Measurements from ENCODE around the gene ZNHIT3.
A peak's percentile ranks its signal among the peaks of the same experiment; 100 is the strongest.

ZNHIT3 gene

GRCh38 chr17:36509272-36509985, 22.9 kb downstream of the ZNHIT3 start:
- DNase-seq = no peak

DNA sequence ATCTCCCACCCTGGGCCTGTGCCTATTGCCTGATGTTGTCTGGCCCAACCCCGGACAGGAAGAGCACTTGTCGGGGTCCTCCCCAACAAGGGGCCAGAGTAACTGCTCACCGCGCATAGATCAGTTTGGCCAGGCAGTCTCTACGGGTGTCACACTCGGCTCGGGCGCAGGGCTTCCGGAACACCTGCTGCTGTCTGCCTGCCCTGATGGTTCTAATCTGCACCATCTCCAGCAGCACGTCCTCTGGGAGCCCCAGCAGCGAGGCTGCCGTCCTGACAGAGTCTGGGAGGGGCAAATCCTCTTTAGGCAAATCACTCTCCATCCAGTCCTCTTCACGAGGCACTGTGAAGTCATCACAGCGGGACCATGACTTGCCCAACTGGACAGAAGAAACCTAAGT, 24.2 kb downstream of the ZNHIT3 start:
- DNase-seq = no peak

GRCh38 chr17:36511216-36511615, 24.7 kb downstream of the ZNHIT3 start:
- DNase-seq = no peak

DNA sequence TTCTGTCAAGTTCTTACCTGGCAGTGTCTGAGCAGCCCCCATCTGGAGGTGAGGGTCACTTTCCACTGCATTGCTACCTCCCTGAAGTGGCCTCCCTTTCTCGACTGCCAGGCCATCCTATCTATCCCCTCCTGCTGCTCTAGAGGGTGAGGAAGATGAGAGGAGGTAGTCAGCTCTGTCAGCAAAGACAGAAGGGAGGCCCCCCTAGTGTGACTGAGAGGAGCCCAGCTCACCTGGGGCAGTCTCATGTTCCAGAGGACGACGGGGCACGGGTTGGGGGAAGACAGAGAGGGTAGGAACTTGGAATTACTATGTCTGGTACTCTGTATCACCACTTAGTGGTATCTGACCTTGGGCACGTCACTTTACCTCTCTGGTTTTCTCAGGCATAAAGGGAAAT, 26.2 kb downstream of the ZNHIT3 start:
- DNase-seq = no peak

GRCh38 chr17:36514856-36515255, 28.4 kb downstream of the ZNHIT3 start:
- no peak for DNase-seq

DNA sequence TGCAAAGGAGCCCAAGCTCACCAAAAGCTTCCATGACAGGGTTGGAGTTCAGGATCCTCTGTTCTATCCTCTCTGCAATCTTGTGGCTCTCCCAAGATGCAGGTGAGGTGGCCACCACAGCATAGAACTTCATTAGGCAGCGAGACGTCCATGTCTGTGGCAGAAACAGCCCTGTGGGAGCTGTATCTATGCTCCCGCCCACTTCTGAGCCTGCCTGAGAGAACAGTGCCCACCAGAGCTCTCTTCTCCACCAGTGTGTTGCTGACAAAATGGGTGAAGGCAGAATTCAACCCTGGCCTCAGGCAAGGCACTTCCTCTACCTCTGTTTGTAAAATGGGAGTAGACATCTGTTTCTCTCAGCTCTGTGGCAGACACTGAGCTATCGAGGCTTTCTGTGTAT, 29.4 kb downstream of the ZNHIT3 start:
- DNase-seq = no peak

DNA sequence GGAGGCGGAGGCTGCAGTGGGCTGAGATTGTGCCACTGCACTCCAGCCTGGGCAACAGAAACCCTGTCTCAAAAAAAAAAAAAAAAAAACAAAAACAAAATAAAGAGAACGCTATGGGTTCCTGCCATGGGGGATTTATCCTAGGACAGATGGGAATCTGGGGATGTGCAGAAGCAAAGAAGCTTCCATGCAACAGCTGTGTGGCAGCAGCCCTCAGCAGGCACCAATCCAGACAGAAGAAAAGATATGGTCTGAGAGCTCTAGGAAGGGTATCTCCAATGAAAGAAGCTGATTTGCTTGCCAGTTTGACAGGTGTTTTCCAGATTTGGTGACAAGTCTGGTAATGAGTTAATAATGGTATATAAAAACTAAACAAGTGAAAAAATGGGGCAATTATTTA, 36.6 kb downstream of the ZNHIT3 start:
- no peak for DNase-seq

DNA sequence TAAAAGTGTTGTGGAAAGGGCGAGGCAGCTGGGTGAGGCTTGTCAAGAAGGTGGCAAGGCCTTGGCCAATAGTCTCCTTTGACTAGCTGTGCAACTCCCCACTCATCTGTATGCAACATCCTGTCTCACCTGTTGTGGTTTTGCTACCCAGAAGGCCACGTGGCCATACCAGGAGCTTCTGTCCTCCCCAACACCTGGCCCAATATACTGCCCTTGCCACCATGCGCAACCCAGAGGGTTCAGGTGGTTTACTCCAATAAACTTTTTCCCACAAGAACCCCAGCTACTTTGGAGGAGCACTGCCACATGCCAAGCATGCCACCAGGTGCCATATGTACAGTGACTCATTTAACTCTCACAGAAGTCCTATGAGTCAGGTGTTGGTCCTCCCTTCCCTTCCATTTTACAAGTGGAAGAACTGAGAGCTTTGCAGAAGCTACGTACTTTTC, 38.0 kb downstream of the ZNHIT3 start:
- no peak for DNase-seq

DNA sequence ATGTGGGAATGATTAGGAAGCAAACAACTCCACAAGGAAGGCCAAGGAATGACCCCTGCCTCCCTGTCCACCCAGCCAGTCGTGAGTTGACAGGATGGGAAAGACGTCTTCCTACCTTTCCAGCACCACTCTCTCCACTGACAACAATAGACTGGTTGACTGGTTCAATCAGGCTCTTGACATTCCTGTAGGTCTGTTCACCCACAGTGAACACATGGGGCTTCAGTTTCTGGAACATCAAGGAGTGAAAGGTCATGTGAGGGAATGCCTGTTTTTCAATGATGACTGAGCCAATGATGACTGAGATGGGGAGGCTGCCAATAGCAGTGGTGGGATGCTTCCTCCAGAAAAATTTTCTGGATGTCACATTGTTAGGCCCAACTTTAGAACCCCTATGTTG, 38.6 kb downstream of the ZNHIT3 start:
- no peak for DNase-seq

- no peak for DNase-seq
Observed at GRCh38 chr17:36525888-36526287, 39.4 kb downstream of the ZNHIT3 start.

GRCh38 chr17:36527621-36528250, 41.3 kb downstream of the ZNHIT3 start:
- DNase-seq = no peak

GRCh38 chr17:36529121-36529520, 42.6 kb downstream of the ZNHIT3 start:
- DNase-seq = no peak

DNA sequence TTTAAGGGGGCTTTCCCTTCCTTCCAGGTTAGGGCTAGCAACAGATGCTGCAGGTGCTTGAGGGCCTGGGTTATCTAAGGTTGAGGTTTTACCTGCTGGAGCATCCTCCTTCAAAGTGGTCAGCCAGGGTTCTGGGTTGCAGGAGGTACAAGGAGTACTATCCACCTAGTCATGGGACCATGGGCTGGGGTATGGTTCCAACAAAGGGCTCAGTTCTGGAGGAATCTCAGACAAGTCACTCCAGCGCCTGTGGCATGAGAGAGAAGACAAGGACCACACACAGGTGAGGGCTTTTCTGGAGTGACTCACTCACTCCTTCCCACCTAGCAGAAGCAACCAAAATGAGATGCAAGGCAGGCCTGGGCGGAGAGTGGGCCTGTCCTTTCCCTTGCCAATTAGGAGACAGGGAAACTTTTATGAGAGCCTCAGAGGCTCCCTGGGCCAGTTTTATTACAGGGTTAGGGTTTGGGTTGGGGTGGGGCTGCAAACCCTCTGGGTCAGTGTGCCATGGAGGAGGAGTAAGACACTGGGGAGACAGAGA, 46.0 kb downstream of the ZNHIT3 start:
- DNase-seq = no peak

DNA sequence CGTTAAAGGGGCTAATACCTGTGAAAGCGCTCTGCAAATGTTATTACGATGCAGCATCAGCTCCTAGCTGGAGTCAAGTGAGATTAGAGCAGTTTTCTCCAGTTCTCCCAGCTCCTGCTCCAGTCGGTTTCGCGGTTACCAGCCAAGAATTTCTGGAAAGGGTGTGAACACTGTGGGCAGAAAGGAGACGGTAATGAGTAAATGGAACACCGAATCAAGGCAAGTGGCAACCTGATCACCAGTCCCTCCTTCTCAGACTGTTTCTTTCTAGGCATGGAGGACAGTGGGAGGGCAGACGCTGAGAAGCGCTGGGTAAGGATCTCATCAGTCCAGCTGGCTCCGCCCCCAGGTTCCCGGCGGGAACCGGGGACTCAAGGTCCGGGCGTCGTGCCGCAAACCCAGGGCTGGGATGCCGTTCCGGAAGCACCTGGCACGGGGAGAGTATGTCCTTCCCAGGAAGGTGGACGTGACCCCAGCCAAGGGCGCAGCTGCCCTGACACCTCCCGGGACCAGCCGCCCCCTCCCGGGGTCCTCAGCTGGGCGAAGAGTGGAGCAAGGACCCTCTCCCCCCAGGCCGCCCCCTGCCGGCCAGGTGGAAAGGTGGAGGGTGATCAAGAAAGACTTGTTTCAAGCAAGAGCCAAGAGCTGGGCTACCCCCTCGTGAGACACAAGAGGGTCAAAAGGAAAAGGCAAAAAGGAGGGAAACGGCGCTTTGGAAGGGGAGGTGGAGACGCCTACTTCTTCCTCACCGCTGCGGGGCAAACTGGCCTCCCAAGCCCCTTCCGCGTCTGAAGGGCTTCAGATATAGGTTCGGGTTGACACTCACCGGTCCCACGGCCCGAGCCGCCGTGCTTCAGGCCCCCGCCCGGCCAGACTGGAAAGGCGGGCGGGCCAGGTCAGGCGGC, 47.7 kb downstream of the ZNHIT3 start:
- DNase-seq = peak in 25 of 56 donors; percentile 9 to 62 (median 33)

- peak in 54 of 56 donors; percentile 42 to 89 (median 77) for DNase-seq
Observed at GRCh38 chr17:36534840-36535668, 48.6 kb downstream of the ZNHIT3 start, which contains the start of the genes MYO19 and PIGW. TSS of gene MYO19 (minus strand) at chr17:36534868. CDS start at chr17:36532538, 2,330 bp downstream. TSS of gene PIGW (plus strand) at chr17:36534987. CDS start at chr17:36537102, 2,115 bp downstream.

- DNase-seq = no peak
Observed at GRCh38 chr17:36535669-36536081, 49.2 kb downstream of the ZNHIT3 start.

DNA sequence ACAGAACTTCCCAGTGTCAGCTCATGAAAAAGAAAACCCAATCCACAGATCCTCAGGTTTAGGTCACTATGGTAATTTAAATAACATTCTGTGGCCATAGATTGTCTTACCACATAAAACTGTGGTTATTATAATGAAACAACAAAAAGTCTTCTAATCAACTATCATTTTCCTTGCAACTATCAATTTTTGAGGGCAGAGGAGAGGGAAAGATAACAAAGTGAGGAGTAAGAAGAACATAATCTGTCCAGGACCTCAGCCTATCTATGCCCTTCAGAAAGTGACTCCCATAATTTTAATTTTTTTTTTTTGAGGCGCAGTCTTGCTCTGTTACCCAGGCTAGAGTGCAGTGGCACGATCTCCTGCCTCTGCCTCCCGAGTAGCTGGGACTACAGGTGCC, 54.2 kb downstream of the ZNHIT3 start:
- DNase-seq = no peak

DNA sequence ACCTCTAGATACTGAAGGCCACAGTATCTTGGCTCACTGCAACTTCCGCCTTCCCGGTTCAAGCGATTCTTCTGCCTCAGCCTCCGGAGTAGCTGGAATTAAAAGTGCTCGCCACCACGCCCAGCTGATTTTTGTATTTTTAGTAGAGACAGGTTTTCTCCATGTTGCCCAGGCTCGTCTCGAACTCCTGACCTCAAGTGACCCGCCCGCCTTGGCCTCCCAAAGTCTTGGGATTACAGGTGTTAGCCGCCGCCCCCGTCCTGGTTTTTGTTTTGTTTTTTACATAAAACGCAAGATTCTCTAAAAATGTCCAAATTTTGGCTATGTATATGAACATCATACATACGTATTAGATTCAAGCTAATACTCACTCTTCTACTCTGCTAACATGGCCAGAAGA, 56.3 kb downstream of the ZNHIT3 start:
- no peak for DNase-seq

DNA sequence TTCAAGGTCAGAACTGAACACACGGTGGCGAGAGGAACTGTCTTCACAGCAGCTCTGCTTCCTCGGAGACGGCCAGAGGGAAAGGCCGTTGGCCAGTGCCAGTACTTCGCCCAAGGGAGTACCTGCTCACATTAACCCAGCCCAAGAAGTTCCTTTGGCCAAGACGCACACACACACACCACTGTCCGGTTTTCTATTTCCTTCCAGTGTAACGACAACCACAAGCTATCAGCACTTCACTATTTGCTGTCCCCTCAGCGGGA, 57.5 kb downstream of the ZNHIT3 start:
- DNase-seq = peak in 16 of 56 donors; percentile 1 to 49 (median 24)

- peak in 55 of 56 donors; percentile 41 to 95 (median 85) for DNase-seq
Observed at GRCh38 chr17:36544307-36545076, 58.0 kb downstream of the ZNHIT3 start, which contains the start of gene GGNBP2. TSS of gene GGNBP2 (plus strand) at chr17:36544919. CDS start at chr17:36545725, 806 bp downstream.

Measured in amygdala (tissue), 56 donors.